COR-L47 (cell line): ENCODE measurements around the gene KCNK10.

Source experiments
- DNase-seq: peaks from one replicate; lab custom pipeline; 2025; lab: John Stamatoyannopoulos, UW

KCNK10 gene

GRCh38 chr14:88321692-88322503 lies 1.2 kb downstream of the KCNK10 start:
- DNase-seq = no peak

- DNase-seq = no peak
Observed at GRCh38 chr14:88318406-88318805, 4.7 kb downstream of the KCNK10 start.

GRCh38 chr14:88316521-88316920 lies 6.5 kb downstream of the KCNK10 start:
- DNase-seq = no peak

GRCh38 chr14:88312257-88312656 lies 10.8 kb downstream of the KCNK10 start:
- DNase-seq = no peak

- DNase-seq = no peak
Observed at GRCh38 chr14:88311780-88312179, 11.3 kb downstream of the KCNK10 start.

- no peak for DNase-seq
Observed at GRCh38 chr14:88310449-88310848, 12.6 kb downstream of the KCNK10 start.

GRCh38 chr14:88310021-88310420 lies 13.0 kb downstream of the KCNK10 start:
- no peak for DNase-seq

GRCh38 chr14:88305528-88306322 lies 17.3 kb downstream of the KCNK10 start:
- DNase-seq = no peak

- DNase-seq = no peak
Observed at GRCh38 chr14:88303041-88303440, 20.0 kb downstream of the KCNK10 start.

GRCh38 chr14:88301381-88301780 lies 21.7 kb downstream of the KCNK10 start:
- DNase-seq = no peak

GRCh38 chr14:88300817-88301216 lies 22.3 kb downstream of the KCNK10 start:
- no peak for DNase-seq

GRCh38 chr14:88299865-88300530 lies 23.1 kb downstream of the KCNK10 start:
- no peak for DNase-seq

GRCh38 chr14:88297306-88297705 lies 25.8 kb downstream of the KCNK10 start:
- DNase-seq = no peak

GRCh38 chr14:88296351-88296750 lies 26.7 kb downstream of the KCNK10 start:
- no peak for DNase-seq

GRCh38 chr14:88289996-88290395 lies 33.1 kb downstream of the KCNK10 start:
- no peak for DNase-seq

- DNase-seq = no peak
Observed at GRCh38 chr14:88289234-88289633, 33.8 kb downstream of the KCNK10 start.

GRCh38 chr14:88286309-88286708 lies 36.8 kb downstream of the KCNK10 start:
- no peak for DNase-seq

- no peak for DNase-seq
Observed at GRCh38 chr14:88281447-88281846, 41.6 kb downstream of the KCNK10 start.

GRCh38 chr14:88276923-88277596 lies 46.0 kb downstream of the KCNK10 start:
- DNase-seq = no peak

- no peak for DNase-seq
Observed at GRCh38 chr14:88272390-88273269, 50.4 kb downstream of the KCNK10 start.

GRCh38 chr14:88271205-88271604 lies 51.9 kb downstream of the KCNK10 start:
- no peak for DNase-seq
